NCI-H526 (cell line): ENCODE results near the gene LTF.
A peak's percentile ranks its signal among the peaks of the same experiment; 100 is the strongest.

Experiments
- DNase-seq, 2 experiments: peaks; one replicate each; lab custom pipeline; 2025; lab: John Stamatoyannopoulos, UW

LTF gene

DNA sequence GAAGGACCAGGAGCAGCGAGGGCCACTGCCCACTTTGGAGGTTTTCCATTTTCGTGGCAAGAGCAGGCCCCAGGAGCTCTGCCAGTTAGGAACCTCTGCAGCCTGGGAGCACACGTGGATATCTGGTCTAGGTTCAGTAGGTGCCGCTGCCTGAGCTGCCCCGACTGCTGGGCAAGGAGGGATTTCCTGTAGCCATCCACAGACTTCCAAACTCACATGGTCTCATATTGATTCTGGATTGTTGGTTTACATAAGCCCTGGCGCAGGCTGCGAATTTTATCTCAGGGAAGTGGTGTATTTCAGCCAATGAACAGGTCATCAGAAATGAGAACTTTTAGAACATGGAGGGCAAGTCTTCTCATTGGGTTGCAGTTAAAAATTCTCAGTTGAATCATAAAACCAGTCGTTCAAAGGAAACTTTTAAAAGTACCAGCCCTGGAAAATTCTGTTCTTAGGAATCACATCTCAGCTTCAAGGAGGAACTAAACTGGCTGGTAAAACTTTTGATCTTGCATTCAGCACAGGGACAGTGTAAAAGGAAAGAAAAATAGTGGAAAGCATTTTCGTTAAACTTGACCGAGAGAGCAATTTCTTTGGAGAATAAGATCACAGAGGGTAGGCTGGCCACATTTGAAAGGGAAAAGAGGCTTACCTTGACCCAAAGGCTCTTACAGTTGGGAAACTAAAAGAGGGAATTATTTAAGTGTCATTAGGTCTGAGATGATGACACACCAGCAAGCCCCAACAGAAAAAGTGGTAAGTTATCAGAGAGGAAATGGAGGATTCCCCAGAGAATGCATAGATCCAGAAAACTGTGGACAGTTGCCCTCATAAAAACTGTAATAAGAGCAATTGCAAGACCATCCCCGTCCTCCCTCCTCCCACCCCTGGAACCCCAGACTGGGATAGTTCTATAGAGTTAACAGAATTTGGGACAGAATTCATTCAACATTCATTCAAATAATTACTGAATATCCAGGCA, 26.7 kb upstream of the LTF start:
- no peak for DNase-seq

DNA sequence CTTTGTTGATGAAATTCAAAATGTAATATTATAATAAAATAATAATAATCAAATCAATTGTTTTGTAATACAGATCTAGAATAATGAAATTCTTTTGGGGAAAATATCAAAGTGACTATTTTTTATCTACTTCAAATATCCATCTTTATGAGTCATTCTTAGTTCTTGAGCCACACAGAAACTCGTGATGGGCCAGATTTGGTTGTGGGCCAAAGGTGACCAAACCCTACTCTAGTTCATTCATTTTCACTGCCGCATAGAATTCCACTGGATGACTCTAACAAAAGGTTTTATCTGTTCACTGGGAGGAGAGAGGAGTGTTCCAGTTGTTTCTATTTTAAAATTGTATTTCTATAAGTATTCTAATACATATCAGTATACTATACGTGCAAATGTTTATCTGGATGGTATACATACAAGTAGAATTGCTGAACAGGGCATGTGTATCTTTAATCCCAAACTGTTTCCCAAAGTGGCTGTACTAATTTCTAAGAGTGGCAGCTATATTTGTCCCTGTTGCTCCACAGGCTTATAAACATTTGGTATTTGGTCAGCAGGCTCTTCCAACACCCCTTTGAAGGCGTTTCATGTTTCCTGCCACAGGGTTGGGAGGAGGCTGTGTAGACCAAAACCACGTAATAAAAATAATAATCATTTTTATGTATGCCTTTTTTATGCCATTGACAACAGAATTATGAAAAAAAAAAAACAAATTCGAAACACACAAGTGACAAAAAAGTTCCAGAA, 25.8 kb upstream of the LTF start:
- no peak for DNase-seq

DNA sequence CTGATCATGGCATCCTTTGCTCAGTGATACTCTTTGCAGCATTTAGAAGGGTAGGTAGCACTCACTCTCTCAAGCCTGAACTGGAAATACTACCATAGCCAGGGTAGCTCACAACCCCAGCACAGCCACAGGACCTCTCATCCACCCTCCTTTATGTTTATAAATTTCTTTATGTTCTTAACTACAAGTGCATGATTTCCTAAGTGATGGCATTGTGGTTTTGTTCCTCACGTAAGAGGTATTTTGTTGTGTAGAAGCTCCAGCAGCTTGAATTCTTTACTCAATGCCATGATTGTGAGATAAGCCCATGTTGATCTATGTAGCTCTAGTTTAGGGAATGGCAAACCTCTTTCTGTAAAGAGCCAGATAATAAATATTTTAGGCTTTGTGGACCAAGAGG, 25.2 kb upstream of the LTF start:
- no peak for DNase-seq

DNA sequence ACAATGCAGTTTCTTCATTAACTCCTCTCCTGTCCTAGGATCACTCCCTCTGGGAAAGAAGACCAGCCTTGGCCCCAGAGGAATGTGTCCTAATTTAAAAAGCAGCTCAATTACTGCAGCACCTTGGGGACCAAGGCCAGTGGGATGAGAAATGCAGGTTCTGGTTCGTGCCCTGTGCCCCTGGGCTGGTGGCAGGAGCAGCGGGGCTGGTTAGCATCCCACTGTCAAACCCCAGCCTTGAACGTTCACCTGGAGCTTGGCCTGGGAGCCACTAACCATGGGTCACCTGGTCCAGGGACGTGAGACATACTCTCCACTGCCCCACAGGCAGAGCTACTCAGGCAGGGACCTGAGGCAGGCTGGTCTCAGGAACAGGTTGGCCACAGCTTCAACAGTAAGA, 24.7 kb upstream of the LTF start:
- no peak for DNase-seq

DNA sequence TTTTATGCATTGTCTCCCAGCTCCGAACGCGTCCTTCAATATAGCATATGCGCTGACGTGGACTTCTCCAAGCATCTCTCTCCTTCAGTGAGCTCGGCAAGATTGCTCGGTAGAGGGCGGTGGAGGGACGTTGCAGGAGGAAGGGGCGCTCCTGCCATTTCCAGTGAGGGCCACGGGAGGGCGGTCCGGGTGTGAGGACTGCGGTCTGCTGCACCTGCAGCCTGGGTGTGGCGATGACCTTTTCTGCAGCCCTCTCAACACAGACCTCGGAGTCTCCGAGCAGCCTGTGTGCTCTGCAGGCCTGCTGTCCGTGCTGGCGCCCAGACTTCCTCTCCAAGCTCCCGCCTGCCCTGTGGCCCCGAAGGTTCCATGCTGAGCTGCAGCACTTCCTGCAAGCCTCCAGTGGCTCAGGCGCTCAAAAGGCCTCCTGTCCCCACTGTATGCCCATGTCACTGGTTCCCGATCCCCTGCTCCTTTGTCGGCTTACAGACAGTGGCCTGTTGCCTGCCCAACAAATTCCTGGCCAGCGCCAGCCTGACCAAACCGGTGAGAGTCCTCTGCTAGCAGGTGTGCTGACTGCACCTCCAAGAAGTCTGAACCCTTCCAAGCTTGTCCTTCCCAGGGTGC, 24.1 kb upstream of the LTF start:
- DNase-seq: peak; percentile 77 to 96

DNA sequence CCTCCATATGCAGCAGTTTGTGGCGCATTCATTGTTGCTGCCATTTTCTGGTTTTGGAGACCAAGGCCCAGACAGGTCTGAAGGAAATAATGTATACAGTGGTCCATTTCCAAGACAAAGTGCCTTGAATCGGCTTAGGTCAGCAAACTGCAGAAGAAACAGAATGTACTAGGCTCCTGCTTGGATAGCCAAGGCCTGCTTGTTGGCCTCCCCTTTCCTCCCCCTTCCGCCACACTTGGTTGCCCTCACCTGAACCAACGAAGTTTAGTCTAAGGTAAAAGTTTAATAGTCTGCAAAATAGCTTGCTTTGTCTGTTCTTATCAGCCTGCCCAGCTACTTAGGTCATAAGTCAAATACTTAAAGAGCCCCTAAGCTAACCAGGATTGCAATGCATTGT, 21.1 kb upstream of the LTF start:
- no peak for DNase-seq

DNA sequence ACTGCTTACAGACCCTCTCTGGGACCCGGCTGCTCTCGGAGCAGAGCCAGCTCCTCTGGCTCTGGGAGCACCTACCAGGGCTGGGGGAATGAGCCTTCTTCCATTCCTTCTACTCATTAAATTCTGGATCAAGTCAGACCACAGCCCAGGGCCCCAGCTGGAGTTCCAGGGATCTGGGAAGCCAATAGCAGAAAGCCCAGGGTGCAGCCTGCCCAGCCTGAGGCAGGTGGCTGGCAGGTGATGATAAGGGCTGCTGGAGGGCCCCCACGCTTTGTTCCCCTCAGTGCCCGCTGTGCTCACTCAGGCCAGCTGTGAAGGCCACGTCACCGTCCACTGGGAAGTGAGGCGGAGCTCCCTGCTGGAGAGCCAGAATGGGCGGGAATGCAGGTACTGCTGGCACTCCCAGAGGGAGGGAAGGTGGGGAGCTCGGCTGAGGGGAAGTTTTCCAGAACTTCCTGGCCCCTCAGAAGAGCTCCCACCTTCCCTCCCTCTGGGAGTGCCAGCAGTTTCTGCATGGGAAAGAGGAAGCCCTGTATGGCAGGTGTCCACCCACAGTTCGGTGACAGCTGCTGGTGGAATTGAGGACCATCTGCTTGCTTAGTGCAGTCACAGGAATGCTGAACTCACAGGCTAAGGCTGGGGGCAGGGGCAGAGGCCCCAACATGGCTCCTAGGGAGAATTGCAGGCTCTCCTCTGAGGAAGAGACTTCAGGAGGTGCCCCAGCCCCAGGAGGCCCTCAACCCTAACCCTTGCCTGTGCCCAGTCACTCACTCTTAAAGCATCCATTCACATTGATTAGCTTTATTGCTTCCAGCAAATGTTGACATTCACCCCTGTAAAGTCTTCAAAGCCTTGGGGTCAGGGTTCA, 20.4 kb upstream of the LTF start:
- DNase-seq: no peak

DNA sequence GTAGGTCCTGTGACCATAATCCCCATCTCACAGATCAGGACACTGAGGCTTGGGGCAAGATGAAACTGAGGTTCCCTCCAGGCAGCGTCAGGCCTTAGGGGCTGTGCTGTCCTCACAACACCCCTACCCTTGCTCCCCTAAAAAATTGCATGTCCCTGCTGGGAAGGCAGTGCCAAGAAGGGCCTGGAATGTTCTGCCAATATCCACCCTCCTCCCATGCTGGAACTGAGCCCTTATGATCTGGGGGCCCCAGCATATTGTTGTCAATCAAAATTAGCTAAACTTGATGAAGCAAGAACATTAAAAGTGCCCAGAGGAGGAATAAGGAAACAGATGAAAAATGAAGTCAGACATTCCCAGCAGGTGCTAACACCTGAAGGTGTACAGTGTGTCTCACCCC, 19.7 kb upstream of the LTF start:
- no peak for DNase-seq

DNA sequence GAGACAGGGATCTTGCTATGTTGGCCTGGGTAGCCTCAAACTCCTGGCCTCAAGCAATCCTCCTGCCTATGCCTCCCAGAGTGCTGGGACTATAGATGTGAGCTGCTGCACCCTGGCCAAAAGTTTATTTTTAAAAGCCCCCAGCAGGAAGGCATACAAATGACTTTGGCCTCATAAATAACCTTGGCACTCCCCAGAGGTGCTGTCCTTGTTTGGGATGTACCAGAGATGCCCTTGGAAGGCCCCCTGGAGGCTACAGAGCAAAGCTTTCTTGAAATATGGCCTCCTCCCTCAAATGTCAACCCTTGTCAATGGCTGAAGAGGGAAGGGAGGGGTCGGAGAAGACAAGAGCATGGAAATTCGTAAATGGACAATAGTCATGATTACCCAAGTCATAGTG, 19.1 kb upstream of the LTF start:
- no peak for DNase-seq

DNA sequence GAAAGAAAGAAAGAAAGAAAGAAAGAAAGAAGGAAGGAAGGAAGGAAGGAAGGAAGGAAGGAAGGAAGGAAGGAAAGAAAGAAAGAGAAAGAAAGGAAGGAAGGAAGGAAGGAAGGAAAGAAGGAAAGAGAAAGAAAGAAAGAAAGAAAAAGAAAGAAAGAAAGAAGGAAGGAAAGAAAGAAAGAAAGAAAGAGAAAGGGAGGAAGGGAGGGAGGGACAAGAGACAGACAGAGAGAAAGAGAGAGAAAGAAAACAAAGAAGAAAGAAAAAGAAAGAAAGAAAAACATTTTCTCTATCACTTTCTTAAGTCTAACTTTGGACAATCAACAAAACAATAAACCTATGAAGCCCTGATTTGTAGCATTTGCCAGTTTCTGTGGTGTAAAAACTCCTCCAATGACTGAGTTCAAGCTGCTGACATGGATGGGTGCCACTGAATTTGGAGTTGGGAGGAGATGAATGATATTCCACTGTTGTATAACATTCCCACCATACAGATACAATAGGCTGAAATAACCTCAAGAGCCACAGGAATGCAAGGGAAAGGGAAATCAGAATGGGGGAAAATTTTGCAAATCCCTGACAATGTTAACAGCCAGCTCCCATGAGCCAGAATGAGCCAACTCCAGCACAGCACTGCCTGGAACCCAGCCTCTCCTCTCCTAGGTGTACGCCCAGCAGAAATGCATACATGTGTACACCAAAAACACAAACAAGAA, 18.1 kb upstream of the LTF start:
- no peak for DNase-seq

DNA sequence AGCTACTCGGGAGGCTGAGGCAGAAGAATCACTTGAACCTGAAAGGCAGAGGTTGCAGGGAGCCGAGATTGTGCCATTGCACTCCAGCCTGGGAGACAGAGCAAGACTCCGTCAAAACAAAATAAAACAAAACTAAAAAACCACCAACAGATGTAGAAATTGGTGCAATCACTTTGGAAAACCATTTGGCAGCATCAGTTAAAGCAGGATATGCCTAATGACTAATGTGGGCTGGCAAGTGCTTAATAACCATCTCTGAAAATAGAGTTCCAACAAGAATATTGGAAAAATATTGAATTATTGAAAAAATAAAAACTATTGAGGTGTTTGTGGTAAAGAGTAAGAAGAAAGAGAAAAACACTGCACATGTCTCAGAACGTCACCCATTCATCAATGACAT, 16.9 kb upstream of the LTF start:
- DNase-seq: no peak

DNA sequence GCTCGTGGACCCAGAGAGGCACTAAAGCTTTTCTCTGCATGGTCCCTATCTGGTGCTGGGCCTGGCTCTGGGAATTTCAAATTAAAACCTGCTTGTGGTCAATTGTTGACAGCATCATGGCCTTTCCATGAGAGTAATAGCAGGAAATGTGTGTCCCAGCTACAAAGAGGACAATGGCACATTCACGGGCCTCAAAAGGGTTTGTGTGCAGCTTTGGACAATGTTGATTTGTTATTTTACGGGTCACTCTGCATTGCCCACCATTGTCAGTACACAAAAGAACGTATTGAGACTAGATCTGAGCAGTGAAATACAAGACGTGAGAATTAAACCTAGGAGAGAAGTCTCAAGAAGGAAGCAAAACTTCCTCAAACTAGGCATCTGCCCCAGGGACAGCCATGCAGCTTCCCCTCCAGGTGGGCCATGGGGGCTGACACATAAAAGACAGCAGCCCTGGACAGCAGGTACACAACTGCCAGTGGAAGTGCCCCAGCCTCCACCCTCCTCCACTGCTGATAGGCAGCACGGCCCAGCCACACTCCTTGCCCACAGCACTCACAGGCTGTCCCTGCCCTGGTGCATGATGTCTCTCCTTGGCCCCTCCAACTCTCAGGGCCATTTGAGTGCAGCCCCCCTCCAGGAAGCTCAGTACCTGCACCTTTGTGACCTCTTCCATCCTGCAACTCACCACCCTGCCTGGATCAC, 15.9 kb upstream of the LTF start:
- DNase-seq: no peak

DNA sequence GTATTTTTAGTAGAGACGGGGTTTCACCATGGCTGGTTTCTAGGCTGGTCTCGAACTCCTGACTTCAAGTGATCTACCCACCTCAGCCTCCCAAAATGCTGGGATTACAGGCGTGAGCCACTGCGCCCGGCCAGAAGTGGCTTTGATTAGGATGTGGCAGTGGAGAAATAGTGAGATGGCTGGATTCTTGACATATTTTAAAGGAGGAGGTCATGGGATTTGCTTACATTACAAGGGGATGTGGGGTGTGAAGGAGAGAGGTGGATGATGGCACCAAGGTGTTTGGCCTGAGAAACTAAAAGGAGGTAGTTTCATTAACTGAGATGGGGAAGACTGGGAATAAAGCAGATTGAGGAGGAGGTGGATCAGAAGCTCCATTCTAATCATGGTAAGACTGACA, 15.0 kb upstream of the LTF start:
- no peak for DNase-seq

DNA sequence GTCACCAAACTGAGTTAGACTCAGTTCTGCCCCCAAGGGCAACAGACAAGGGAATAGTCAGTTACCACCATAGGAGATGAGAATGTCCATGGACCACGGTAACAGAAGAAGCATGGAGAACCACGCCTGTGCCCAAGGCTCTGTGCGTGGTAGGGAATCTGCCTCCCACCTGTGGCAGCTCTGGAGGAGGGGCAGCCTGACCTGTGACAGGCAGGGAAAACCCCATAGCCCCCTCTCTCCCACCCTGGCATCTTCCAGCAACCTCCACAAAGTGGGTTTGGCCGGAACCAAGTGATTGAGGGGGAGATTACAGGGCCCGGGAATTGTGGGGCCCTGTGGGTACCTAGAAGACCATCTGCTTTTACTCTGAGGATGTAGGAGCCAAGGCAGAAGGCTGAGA, 14.3 kb upstream of the LTF start:
- DNase-seq: no peak

DNA sequence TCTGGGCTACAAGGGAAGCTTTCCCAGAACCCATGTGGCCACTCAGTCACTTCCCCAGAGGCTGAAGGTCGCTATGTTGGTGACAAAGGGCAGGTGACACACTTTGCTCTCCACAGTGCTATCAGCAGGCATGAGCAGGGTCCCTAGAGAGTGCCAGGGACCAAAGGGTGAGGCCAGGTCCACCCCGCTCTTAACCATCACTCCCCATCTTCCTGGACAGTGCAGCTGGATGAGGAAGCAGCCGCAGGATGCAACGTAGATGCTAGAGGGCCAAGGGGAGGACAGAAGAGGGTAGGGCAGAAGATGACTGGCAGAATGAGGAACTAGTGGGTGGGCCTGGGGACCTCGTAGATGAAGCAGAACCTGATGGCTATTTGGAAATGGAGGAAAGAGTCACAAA, 13.6 kb upstream of the LTF start:
- DNase-seq: no peak

DNA sequence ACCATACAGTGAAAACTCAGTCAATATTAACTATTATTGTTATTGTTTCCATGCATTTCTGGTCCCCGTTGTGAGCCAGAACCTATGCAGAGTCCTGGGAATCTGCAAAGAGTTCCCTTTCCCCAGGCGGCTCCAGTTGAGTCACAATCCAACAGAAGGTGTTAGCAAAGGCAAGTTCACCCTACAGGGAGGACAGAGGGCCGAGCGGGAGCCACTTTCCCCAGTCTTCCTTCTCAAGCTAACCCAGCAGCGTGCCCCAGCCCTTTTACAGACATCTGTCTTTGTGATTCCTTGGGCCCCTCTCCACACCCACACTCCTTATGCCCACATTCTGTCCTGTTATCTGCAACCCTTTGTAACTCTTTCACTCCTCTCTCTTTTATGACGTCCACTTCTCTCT, 13.1 kb upstream of the LTF start:
- no peak for DNase-seq

DNA sequence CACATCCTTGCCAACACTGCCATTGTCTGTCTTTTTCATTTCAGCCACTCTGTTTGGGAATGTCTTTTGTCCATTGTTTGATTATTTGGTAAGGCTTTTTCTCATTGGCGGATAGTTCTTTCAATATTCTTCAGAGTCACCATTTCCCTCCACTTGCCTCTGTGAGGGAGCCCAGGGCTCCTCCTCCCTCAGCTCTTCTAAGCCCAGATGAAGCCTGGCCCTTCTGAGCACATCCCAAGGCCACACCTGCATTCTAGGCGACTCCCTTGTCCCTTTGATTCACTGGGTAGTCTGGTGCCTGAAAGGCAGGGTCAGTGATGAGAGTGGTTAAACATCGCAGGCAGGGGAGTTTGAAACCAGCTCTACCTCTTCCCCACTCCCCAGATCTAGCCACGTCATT, 12.4 kb upstream of the LTF start:
- no peak for DNase-seq

DNA sequence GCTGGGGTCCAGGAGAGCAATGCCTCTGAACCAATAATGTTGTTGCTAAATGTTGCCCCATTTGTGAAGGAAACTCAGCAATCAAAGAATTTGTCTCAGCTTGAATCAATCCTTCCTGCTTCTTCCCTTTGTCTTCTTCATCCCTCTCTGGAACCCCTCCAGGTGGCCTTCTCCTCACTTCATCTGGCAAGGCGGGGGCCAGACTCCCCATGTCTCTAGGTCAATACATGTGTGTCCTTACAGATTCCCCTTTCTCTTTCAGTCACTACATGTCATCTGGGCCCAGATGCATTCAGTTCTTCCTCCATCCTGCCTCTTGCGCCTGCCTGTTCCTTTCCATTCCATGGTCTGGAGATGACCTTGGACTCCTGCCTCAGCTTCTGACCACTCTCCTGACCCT, 8.0 kb upstream of the LTF start:
- DNase-seq: no peak

DNA sequence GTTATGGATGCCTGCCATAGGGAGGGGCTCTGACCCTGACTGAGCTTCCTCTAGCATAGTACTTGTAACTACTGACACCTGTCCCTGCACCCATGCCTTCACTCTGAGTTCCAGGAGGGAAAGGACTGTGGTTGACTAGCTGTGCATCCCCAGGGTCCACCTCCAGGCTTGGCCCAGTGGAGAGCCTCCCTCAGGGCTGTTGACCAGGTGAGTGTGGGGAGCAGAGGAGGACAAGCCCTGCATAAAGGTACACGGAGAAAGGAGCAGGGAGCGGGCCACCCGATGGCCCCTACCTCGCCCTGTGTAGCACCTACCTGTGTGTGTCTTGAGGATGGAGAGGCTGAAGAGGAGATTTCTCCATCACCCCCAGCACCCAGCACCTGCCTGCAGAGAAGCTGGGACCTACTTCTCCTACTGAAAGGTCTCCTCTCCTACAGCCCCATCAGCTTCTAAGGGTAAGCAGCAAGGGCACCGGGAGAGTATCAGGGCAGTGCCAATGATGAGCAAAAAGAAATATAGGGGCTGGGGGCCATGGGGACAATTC, 6.7 kb upstream of the LTF start:
- no peak for DNase-seq

DNA sequence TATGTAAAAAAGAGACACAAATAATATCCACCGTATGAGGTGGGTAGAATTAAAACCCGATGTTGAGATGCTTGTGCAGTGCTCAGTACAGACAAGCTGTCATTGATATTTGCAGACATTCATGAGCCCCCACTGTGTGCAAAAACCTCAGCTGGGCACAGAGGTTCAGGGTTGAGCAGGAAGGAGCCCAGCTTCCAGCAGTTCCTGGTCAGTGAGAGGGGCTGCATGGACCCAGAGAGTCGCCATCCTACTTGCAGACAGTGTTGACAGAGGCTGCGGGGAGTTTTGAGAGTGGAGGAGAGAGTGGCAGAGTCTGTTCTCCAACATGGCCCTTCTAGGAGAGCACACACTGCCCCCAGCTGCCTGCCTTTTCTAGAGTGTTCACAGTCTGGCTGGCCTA, 6.1 kb upstream of the LTF start:
- no peak for DNase-seq
